ENCODE data around the gene P2RY1.
A peak's percentile ranks its signal among the peaks of the same experiment; 100 is the strongest.

The P2RY1 gene, protein sequence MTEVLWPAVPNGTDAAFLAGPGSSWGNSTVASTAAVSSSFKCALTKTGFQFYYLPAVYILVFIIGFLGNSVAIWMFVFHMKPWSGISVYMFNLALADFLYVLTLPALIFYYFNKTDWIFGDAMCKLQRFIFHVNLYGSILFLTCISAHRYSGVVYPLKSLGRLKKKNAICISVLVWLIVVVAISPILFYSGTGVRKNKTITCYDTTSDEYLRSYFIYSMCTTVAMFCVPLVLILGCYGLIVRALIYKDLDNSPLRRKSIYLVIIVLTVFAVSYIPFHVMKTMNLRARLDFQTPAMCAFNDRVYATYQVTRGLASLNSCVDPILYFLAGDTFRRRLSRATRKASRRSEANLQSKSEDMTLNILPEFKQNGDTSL

DNA sequence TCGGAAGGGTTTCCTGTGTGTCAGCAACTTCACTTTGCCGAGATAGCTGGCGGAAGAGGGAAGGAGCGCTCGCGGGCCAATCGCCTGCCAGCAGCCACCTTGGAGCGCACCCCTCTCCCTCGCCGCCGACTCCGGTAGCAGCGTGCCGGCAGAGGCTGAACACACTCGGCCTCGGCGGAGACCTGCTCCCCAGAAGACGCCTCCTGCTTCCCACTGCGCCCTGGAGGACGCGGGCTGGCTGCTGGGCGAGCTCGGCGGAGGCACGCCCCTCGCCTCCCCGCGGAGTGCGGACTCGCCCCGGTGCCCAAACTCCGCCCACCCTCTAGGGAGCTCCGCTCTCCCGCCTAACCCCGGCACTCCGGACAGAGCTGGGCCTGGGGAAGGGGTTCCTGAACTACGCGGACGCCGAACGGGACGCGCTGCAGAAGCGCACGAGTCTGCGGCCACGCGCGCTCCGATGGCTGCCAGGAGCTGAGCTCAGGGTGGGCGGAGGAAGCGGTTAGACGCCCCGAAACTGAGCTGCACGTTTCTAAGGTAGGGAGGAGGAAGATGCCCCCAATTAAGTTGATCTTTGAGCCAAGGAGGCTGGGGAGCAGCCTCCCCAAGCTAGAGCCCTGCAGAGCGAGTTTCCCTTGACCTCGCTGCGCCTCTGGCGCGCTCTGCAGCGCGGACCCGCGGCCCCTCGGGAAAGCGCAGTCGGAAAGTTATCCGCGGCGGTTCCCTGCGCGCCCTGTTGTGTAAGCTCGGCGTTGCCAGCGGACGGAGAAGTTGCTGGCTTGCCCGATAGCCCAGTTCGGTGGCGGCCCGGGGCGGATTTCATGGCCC, at the start of gene P2RY1:
Gene P2RY1 (plus strand): TSS at position 356 of the 825 bp plus-strand sequence. CDS start 652 bp downstream, outside the sequence.
- DNase-seq = peak; percentile 76

DNA sequence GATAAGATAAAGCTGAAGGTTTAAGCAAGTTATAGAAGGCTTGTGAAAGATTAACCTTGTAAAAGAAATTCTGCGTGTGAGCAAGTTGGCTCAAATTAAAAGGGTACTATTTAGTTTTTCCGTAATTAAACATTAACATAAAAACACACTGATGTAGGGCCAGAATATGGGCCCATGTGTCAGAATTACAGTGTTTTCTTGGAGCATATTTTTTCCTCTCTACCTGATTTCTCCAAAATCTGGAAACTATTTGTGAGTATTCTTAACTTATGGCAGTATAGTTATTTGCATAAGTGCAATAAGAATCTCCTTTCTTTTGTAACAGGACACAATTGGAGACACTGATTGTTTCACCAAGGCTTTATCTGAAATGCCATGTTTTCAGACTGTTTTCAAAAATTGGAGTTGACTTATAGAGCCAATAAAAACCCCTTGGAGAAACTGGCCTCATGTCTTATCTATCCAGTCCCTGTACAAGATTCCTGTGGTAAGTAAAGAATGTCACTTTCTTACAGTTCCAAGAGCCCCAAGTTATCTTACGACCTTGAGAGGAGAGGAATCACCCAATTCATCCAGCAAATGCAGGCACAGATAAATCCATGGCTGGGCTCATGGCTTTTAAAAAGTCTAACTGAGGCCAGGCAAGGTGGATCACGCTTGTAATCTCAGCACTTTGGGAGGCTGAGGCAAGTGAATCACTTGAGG, 47.8 kb upstream of the P2RY1 start:
- peak; percentile 4 for DNase-seq

DNA sequence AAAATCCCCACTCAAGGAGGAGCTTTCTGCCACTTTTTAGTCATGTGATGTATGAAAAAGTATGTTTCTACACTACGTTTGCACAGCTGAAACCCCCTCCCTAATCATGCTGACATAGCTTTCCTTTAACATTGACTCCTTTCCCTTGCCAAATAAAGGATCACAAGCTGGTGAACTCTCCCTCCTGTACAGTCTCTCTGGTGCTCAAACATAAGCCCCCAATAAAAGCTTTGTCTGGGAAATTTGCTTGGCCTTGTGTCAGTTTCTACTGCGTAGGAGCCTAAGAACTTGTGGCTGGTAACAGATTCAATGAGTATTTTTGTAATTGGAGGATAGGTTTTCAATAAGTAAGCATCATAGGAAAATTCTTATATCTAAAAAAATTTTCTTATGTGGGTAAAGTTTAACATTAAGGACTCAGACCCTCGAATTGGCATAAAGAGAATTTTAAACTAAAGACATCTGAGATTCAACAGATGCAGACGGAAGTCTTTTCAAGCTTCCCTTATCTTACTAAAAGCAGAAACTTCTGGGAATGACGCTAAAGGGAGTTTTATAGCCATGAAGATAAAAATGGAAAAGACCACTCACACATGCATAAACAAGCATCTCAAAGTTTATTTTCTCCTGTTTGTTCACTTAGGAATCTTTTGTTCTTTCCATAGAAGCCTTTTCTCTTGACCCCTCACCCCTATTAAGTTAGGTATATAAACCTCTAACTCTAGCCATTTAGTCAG, 44.1 kb upstream of the P2RY1 start:
- no peak for DNase-seq

DNA sequence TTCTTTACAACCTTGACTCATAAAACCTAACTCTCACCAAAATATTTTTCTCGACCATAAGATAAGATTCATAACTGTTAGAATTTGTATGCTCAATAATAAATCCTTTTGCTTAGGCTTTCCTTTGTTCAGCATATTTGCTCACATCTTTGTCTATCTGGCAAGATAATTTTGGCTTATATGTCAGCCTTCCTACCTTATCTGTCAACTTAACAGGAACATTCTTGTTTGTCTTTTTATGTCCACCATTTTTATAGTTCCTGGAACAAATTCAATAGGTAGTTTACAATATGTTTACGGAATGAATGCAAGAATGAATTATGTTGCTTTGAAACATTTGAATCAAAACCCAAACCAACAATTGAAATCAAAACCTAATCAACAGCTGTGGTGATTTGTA, 41.0 kb upstream of the P2RY1 start:
- no peak for DNase-seq

DNA sequence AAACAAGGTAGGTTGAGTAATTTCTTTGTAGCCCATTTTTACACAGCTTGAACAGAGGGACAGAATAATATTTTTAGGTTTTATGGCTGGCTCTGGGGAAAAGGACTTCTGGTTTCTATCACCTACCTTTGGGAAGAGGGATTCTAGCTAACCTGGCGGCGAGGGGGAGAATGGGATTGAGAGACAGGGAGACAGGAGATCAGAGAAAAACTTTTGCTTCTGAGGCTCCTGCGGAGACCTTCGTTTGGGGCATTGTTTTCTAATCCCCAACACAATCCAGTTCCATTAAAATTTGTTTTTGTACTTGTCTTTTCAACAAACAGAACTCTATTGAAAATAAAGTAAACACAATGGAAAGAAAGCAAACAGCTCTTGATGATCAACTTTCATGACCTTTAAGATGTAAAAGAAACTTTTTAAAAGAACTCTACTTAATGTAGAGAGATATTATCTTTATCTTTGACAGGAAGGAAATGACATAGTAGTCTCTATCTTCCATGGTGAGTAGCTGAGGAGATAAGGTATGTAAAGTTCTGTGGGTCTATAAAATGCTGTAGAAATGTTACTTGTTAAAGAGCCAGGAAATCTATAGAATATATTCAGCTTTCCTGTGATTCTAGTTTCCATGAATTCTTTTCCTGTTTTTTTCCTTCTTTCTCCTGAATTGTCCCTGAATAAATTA, 37.0 kb upstream of the P2RY1 start:
- DNase-seq = no peak

DNA sequence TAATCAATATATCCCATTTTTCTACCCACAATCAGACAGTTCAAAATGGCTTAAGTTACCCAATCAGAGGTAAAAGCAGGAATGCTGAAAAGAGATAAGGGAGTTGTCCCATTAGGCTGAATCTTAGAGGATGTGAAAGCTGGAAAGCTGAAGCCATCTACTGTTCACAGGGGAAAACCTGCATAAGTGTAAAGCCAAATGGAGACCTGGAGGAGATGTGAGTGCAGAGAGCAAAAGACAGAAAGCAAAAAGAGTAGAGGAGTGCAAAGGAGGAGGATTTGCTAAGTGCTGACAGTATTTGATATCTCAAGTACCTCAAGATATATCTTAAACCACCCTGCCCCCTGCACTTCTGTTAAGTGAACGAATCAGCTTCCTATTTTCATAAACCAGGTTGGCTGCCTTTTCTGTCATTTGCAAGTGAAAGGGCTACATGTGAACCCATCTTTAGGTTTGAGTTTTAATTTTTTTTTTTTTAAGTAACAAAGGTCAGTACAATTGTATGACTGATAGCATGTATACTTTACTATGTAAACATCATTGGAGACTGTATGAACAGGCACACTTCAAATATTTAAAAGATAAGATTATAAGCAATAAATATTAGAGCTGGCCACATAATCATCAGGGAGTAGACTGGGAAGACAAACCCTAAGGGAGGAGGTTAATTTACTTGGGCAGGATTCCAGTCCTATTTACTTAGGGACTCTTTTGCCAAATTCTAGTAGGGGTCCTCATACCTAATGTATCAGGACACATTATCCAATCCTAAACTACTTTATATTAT, 22.8 kb upstream of the P2RY1 start:
- DNase-seq = peak; percentile 26

DNA sequence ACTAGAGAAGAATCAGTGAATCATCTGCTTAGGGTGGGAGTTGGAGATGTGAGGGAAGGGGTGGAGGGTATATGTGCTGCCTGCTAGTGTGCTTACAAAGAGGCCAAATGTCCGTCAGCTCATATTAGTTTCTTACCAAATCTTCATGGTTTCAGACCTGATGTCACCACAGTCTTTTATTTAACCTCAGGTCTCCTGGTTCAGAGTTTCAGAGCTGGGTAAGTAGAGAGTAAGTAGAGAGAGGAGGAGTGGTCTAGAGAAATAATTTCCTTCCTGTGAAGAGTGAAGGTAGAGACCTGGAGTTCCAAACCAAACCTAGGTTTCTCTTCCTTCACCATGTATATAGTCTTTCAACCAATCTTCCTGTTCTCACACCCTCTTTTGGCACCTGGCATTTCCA, 17.5 kb upstream of the P2RY1 start:
- no peak for DNase-seq

DNA sequence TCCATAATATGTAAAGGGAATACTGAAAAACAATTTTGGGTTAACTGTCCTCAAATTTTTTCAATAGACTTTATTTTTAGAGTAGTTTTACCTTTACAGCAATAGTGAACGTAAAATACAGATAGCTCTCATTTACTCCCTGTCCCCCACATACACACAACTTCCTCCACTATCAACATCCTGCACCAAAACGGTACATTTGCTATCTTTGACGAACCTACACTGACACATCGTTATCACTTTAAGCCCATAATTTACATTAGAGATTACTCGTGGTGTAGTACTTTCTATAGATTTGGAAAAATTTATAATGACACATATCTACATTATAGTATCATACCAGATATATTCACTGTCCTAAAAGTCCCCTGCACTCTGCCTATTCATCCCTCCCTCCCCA, 16.9 kb upstream of the P2RY1 start:
- no peak for DNase-seq

DNA sequence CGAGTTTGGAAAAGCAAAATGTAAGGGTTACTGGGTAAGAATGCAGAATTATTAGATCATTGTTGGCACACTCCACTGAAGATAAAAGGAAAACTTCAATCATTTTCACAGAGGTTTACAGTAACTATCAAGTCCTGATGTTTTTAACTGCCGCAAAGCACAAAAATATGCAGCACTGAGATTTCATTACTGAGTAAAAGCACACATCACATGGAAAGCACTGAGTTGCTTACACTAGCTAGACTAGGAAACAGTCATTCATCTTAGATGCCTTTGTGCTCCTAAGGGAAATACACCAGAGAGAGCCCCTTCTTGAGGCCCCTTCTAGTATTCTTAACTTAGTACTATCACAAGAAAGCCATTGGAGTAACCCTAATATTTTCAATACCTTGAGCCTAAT, 11.8 kb upstream of the P2RY1 start:
- DNase-seq = no peak

DNA sequence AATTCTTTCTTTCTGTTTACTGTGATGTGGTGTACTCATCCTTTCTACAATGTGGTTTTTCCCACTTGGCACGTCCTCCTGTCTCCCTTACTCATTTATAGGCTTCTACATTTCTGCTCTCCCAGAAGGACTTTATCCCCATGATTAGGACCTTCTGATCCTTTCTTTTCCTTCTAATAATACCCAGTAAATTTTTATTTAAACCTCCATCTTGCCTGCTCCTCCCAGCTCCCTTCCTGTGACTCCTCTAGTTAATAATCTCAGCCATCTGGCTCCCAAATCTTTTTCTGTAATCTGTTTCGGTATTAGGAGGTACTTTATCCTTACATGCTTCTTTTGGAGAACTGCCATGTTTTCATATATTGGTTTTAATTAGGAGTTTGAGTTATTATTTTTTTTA, 11.2 kb upstream of the P2RY1 start:
- no peak for DNase-seq

DNA sequence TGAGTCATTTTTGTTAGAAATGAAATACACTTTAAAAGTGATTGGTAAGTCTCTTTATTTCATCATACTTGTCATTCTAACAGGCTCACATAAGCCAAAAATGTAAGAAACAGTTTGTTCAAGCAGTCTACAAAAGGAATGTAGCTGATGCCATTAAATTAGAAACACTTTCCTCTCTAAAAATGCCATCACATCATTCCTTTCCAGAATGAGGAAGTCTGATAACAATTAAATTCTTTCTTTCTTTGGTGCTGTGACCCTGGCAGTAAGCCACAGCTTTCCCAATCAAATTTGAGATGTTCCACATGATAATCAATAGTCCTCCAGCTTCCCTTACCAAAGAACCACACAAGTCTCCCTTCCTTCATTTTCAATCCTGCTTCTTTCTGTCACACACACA, 9.4 kb upstream of the P2RY1 start:
- no peak for DNase-seq

DNA sequence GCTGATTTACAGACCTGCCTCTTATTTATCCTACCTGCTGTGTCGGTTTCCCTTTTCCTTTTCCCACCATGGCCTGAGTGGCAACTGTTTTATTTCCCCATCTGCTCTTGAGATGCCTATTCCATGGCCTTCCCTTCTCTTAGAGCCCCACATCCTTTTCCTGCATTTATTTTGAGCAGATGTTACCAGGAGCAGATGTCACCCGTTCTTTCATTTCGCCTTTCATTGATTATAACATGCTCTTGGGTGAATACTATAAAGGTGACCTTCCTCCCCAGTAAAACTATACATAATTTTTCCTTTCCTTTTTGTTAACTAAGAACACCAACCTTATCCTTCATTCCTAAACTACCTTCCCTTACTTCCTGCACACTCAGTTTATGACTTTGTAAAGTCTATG, 8.5 kb upstream of the P2RY1 start:
- DNase-seq = no peak

DNA sequence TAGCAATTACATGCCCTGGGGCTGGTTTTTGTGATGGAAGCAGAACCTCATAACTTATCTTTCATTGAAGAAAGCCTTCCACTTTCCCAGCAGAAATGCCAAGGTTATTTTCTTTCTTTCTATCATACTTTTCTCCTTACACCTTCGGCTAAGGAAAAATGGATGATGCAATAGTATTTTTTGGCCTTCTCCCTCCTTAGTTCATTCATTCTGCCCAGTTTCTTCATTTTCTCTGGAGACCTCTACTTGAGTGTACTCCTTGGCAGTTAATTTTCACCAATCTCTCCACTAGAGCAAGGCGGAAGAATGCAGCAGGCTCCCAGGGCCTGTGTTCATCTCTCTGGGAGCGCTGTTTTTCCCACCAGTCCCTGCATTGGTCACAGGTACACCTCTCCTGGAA, 7.6 kb upstream of the P2RY1 start:
- DNase-seq = no peak

DNA sequence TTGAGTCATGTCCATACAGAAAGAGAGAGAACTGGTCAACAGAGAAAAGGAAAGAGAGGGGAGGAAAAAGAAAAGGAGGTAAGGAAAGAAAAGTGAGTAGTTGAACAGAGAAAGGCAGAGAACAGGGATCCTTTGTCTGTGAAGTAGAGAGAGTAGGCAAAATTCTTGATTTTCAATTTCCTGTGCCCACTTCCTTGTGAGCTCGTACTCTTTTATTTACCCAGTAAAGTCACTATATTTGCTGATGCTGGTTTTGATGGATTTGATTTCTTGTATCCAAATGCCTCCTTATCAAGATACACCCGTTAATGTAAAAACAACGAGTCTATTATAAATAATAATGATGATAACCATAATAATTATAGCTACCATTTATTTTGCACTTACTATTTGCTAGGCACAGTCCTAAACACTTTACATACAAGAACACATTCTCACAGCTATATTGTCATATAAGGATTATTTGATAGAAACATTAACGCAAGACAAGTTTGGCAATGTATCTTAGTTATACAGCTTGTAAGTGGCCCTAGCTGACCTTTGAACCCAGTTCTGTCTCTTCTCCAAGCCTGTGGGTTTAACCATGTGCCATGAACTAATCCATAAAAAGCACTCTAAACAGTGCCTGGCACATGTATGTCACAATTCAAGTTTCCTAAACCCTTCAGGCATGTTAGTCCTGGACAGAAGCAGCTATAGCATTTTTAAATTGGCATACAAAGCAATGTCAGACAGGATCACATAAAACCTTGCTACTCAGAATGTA, 6.7 kb upstream of the P2RY1 start:
- peak; percentile 5 for DNase-seq

DNA sequence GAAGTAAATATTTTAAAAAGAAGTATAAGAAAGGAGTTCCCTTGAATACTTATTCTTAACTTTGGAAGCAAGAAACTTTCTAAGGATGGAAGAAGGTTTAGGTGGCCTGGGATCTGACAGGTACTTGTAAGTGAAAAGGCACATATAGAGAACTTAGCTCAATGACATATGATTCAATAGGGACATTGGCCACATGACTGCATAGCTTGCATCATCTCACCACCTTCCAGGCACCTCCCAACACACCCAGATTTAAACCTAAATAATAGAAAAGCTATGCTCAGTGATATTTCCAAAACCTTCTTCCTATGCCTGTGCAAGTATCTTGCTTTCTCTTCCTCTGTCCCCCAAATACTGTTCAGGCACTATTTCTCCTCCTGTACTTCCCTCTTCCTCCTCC, 4.7 kb upstream of the P2RY1 start:
- no peak for DNase-seq

DNA sequence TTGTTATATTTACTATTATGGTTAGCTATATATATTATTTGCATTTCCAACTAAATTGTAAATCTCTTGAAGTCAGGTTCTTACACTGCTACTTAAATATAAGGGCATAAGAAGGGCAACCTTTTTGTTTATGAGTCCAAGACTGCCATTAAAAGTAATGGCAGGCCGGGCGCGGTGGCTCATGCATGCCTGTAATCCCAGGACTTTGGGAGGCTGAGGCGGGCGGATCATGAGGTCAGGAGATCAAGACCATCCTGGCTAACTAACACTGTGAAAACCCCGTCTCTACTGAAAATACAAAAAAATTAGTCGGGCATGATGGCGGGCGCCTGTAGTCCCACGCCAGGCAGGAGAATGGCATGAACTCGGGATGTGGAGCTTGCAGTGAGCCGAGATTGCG, 2.9 kb upstream of the P2RY1 start:
- no peak for DNase-seq

DNA sequence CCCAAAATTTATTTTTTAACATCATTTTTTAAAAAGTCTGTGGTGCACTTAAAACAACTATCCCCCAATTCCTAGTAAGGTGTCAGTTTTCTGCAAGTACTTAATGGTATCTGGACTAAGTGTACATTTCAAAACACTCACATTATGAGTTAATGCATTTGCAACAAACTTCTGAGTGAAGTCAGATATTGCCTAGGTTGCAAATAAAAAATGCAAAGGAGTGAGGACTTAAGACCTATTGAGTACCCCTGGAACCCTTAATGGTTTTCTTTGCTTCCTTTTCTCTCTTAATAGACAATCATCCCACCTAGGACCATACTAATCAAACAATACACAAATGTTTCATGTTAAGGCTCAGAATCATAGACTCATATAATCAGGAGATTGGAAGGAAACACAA, 1.8 kb upstream of the P2RY1 start:
- no peak for DNase-seq

DNA sequence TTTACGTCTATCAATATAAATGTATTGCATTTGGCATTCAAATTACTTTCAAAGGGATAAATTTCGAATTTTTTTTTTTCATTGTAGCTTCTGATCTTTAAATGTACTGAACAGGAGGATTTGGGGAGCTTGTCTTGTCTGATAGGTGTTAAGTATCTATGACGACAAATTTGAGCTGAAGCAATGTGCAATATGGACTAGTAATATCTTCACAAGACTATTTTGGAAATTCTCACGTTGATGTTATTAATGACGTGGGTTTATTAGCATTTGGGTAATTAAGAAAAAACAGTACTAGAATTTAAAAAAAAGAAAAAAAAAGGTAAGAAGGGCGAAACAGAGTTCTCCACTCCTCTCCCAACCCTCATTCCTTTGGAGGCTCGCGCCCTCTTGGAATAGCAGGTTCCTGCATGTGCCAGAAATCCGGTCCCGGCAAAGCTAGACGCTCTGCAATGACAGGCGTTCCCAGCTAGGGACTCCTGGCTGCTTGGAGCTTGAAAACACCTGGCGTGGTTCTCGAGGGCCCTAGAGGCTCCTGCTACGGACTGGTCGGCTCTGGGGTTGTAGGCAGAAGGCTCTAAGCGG, 648 bp upstream of the P2RY1 start:
- peak; percentile 93 for DNase-seq

DNA sequence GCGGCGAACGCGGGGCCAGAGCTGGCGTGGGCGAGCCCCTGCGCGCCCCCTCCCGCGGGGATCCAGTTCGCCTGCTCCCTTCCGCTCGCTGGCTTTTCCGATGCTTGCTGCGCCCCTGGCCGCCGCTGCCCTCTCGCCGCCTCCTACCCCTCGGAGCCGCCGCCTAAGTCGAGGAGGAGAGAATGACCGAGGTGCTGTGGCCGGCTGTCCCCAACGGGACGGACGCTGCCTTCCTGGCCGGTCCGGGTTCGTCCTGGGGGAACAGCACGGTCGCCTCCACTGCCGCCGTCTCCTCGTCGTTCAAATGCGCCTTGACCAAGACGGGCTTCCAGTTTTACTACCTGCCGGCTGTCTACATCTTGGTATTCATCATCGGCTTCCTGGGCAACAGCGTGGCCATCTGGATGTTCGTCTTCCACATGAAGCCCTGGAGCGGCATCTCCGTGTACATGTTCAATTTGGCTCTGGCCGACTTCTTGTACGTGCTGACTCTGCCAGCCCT, 721 bp downstream of the P2RY1 start:
- DNase-seq = peak; percentile 61

DNA sequence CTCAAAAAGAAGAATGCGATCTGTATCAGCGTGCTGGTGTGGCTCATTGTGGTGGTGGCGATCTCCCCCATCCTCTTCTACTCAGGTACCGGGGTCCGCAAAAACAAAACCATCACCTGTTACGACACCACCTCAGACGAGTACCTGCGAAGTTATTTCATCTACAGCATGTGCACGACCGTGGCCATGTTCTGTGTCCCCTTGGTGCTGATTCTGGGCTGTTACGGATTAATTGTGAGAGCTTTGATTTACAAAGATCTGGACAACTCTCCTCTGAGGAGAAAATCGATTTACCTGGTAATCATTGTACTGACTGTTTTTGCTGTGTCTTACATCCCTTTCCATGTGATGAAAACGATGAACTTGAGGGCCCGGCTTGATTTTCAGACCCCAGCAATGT, 1.3 kb downstream of the P2RY1 start:
- DNase-seq = no peak
